ENCODE measurements around the gene LAMA2. TPM values are rescaled to one million over a fixed set of nuclear protein-coding genes. Genes with fewer than 3 reads are reported as not detected.

LAMA2 gene, protein sequence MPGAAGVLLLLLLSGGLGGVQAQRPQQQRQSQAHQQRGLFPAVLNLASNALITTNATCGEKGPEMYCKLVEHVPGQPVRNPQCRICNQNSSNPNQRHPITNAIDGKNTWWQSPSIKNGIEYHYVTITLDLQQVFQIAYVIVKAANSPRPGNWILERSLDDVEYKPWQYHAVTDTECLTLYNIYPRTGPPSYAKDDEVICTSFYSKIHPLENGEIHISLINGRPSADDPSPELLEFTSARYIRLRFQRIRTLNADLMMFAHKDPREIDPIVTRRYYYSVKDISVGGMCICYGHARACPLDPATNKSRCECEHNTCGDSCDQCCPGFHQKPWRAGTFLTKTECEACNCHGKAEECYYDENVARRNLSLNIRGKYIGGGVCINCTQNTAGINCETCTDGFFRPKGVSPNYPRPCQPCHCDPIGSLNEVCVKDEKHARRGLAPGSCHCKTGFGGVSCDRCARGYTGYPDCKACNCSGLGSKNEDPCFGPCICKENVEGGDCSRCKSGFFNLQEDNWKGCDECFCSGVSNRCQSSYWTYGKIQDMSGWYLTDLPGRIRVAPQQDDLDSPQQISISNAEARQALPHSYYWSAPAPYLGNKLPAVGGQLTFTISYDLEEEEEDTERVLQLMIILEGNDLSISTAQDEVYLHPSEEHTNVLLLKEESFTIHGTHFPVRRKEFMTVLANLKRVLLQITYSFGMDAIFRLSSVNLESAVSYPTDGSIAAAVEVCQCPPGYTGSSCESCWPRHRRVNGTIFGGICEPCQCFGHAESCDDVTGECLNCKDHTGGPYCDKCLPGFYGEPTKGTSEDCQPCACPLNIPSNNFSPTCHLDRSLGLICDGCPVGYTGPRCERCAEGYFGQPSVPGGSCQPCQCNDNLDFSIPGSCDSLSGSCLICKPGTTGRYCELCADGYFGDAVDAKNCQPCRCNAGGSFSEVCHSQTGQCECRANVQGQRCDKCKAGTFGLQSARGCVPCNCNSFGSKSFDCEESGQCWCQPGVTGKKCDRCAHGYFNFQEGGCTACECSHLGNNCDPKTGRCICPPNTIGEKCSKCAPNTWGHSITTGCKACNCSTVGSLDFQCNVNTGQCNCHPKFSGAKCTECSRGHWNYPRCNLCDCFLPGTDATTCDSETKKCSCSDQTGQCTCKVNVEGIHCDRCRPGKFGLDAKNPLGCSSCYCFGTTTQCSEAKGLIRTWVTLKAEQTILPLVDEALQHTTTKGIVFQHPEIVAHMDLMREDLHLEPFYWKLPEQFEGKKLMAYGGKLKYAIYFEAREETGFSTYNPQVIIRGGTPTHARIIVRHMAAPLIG (N-terminal part only)
- polyA plus RNA-seq (2014; cell fraction: cytosol; rRNA removed): 0.72 and 0.80 TPM in 2 replicates
- 0.47 and 2.2 TPM in 2 replicates for polyA plus RNA-seq (2014; cell fraction: nucleus; rRNA removed)

DNA sequence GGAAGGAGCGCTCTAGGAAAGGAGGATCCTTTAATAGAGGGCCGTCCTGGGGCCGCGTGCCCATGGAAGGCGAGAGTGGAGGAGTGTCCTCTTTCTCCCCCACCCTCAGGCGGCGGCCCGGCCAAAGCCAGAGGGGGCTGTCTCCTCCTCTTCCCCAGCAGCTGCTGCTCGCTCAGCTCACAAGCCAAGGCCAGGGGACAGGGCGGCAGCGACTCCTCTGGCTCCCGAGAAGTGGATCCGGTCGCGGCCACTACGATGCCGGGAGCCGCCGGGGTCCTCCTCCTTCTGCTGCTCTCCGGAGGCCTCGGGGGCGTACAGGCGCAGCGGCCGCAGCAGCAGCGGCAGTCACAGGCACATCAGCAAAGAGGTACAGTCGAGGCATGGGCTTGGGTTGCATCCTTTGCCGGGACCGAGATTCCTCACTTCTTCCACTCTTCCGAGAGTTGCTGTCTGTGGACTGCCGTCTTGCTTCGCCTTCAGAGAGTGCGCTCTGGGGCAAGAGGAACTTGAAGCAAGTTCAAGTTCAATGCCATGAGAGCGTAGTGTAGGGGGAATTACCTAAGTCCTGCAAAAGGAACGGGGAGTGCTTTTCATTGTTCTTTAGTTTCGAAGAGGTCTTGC lies at the start of gene LAMA2:
Gene LAMA2 (plus strand): TSS at position 148 of the 621 bp plus-strand sequence. CDS start 108 bp downstream, at position 256.
- DNase-seq (ENCODE audit: low spot score): peak; percentile 73

DNA sequence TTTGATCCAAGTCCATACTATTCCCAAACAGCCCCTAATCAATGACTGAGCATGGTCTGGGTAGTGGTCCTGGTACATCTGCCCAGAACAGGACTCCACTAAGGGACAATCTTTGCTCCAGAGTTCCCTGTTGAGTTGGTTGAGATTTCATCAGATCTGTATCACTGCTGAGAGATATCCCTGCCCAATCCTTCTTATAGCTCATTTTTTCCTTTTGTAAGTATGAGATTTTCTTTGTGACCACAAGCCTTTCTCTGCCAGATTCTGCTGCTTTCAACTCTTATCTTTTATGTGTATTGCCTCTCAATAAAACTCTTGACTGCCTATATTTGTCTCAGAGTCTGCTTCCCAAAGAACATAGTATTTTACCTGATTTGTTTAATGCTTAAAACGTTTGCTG lies 46.2 kb upstream of the LAMA2 start:
- no peak for DNase-seq (ENCODE audit: low spot score)

DNA sequence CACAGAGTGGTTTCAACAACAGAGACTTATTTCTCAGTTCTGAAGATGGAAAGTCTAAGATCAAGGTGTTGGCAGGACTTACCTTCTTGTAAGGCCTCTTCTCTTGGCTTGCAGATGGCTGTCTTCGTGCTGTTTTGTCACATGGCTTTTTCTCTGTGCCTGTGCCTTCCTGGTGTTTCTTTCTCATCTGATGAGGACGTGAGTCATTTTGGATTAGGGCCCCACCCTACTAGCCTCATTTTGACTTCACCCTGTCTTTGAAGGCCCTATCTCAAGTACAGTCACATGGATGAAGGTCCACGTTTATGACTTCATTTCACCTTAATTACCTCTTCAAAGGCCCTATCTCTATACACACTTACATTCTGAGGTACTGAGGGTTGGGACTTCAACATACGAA lies 41.4 kb upstream of the LAMA2 start:
- DNase-seq (ENCODE audit: low spot score): no peak

- DNase-seq (ENCODE audit: low spot score): no peak
Measured at GRCh38 chr6:128844598-128844997, 38.3 kb upstream of the LAMA2 start.

DNA sequence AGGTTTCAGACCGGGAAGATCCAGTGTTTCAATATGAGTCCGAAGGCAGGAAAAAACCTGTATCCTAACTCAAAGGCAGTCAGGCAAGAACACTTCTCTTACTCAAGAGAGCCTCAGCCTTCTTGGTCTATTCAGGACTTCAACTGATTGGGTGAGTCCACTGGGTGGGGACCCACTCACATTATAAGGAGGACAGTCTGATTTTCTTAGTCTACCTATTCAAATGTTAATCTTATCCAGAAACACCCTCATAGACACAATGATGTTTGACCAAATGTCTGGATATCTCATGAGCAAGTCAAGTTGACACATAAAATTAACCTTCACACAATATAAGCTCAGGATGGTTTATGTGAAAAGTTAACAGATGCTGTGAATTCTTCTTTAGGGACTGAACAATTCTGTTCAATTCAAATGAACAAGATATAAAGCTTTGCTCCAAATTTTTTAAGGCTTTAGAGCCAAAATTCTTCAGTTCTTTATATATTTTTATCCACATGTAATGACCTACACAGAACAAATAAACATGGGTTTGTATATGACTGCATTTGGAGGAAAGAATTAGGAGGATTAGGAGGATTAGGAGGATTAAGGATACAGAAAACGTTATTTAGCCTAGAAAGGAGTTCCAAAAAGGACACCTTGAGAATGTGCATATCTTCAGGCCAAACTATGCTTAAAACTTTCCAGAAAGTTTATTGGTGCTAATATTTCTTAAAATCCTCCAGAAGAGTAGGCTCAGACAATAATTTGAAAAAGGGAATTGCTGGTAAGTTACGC lies 35.3 kb upstream of the LAMA2 start:
- DNase-seq (ENCODE audit: low spot score): no peak

DNA sequence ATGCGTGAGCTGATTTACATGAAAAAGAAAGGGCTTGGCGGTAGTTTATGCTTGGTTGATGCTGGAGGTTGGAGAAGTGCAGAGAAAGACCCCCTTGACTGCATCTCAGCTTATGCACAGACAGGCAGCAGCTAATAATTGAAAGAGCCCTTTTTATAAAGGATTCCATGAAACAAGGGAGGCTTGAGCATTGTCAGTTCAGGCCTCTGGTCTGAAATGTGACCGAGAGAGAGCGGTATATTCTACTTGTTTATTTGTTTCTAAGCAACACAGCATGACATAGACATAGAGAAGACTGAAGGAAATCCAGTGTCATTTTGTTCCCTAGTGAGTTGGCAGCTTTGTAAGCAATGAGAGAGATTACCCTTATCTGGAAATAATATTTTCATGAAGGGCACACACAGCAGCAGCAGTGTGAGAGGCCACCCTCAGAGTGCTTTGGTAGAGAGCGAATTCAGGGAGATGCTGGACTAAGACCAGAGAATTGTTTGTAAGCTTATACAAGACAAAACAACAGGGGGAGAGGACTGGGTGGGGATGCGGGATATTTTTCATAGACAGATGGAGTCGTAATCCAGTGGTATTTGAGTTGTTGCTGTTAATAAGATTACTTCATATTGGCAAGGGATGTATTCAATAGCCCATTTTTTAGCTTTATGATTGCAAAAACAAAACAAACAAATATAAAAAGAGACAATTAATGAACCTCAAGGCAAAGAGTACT lies 34.6 kb upstream of the LAMA2 start:
- DNase-seq (ENCODE audit: low spot score): no peak

- DNase-seq (ENCODE audit: low spot score): no peak
Measured at GRCh38 chr6:128855581-128856085, 27.3 kb upstream of the LAMA2 start.

DNA sequence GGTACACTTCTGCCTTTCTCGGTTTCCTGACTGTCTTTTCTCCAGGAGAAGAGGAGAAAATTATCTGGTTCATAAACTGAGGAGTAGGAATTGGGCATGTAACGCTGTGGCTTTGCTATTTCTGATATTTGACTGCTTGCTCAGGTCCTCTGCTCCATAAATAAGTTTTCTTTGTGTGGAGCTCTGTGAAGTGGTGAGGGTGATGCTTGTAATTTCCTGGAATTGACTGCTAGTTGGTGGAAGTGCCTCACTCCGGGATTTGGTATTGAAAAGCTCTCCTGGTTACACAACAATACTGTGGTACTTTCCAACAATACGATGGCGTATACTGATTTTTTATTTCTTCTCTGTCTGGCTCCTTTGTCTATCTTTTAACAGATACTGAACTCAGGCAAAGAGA lies 25.1 kb upstream of the LAMA2 start:
- DNase-seq (ENCODE audit: low spot score): no peak

DNA sequence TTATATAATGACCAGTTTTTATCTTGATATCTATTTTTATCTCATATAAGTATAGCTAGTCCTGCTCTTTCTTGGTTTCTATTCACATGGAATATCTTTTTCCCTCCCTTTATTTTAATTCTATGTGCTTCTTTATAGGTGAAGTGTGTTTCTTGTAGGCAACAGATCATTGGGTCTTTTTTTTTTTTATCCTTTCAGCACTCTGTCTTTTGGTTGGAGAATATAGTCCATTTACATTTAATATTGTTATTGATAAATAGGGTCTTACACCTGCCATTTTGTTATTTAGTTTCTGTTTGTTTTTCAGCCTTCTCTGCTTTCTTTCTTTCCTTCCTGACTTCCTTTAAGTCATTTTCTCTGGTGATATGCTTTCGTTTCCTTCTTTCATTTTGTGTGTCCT lies 22.2 kb upstream of the LAMA2 start:
- no peak for DNase-seq (ENCODE audit: low spot score)

- no peak for DNase-seq (ENCODE audit: low spot score)
Measured at GRCh38 chr6:128863983-128864382, 19.0 kb upstream of the LAMA2 start.

DNA sequence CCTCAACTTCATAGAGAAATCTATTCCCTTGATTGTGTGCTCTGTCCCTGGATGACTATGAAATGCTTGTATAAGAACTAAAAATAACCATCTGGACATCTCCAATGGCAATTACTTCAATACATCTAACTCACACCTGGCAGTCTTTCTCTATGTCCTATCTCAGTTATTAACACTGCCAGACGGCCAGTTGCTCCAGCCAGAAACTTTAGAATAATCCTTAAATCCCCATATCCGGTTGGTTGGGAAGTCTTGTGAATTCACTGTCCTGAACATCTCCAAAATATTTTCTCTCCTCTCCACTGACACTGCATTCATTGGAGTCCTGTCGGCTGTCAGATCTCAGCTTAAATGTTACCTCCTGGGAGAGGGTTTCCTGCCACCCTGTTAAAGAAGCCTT lies 12.2 kb upstream of the LAMA2 start:
- no peak for DNase-seq (ENCODE audit: low spot score)

GRCh38 chr6:128874863-128875262 lies 8.1 kb upstream of the LAMA2 start:
- DNase-seq (ENCODE audit: low spot score): no peak

- peak; percentile 37 for DNase-seq (ENCODE audit: low spot score)
Measured at GRCh38 chr6:128882560-128882959, 378 bp upstream of the LAMA2 start.

- DNase-seq (ENCODE audit: low spot score): no peak
Measured at GRCh38 chr6:128883906-128884305, 968 bp downstream of the LAMA2 start.

GRCh38 chr6:128885381-128885780 lies 2.4 kb downstream of the LAMA2 start:
- no peak for DNase-seq (ENCODE audit: low spot score)

DNA sequence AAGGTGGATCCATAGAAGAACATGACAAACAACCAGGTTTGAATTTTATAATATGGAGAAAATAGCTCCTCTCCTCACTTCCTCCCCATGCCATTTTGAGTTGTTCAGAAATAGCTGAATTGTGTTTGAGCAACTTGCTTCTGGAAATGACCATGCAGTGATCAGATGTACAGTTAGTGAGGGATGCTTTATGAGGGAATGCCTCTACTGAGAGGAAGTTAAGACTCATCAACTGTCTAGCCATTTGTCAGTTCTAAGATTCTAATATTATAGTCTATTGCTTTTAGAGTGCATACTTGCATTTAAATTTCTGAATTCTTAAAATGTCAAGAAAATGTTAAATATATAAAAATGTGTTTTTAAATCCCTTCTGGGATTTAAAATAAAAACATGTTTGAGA lies 3.8 kb downstream of the LAMA2 start:
- DNase-seq (ENCODE audit: low spot score): no peak

GRCh38 chr6:128888444-128889175 lies 5.7 kb downstream of the LAMA2 start:
- no peak for DNase-seq (ENCODE audit: low spot score)

- no peak for DNase-seq (ENCODE audit: low spot score)
Measured at GRCh38 chr6:128889870-128890269, 6.9 kb downstream of the LAMA2 start.

DNA sequence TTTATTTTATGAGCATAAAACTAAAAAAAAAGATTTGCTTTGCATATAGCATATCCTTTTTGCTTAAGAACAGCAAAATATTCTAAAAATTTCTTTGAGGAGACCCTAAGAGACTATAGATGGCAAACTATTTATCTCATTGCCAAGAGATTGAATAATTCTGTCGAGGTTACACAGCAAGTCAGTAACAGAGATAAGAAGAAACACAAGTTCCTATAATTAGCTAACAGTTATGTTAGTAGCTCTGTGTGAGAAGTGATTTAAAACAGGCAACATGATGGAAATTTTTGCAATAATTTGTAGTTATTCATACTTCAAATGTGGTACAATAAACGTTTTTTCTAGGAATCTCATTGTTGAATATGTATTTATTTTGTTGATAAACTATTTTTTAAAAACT lies 9.1 kb downstream of the LAMA2 start:
- DNase-seq (ENCODE audit: low spot score): no peak

Measured in SK-N-DZ (cell line).